GM19023 (cell line): Measurements from ENCODE around the gene SMIM45.

Source experiments
- ATAC-seq: cut with Tn5 transposase; IDR thresholded peaks from one replicate; pipeline ENCODE4 v1.9.1; 2021; ENCODE audit warnings: mild to moderate bottlenecking, moderate library complexity; ENCODE audit not compliant: unreplicated experiment

The SMIM45 gene

DNA sequence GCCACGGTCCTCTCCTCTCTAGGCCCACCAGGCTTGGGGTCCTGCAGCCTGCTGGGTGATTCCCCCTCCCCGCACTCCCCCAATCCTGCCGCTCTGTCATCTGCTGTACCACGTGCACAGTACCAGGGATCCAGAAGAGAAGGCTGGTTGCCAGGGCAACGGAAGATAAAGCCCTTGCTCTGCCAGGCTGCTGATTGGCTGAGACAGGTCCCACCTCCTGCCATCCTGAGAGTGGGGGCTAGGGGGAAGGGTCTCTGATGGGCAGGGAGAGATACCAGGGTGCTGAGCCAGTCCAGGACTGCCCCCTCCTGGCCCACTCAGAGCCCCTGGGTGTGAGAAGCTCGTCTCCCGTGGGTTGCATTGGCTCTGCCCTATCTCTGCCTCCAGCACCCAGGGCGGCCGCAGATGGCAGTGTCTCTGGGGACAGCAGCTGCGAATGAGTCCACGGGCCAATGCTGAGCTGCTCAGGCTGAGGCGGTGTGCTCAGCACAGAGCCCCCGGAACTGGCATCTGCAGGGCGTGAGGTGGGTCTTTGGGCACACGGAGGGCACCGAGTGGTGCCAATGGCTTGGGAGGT, at the start of gene SMIM45:
TSS of gene SMIM45 (plus strand) at position 253 of the 577 bp plus-strand sequence.
- no peak for ATAC-seq

DNA sequence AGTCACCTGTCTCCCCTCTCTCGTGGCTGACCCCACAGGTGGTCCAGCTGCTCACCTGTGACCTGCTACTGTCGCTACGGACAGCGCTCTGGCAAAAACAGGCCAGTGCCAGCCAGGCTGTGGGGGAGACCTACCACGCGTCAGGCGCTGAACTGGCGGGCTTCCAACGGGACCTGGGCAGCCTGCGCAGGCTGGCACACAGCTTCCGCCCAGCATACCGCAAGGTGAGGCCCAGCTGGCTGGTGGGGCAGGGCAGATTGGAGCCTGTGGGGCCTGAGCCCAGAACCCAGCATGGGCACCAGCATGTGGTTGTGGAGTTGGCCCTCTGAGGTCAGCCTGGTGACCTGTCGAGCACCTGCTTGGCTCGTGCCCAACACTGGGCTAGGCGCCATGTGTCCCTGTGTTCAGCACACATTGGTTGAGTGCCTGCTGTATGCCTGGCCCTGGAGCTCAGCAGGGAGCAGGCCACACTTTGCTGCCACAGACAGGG, 49.0 kb upstream of the SMIM45 start:
- no peak for ATAC-seq

DNA sequence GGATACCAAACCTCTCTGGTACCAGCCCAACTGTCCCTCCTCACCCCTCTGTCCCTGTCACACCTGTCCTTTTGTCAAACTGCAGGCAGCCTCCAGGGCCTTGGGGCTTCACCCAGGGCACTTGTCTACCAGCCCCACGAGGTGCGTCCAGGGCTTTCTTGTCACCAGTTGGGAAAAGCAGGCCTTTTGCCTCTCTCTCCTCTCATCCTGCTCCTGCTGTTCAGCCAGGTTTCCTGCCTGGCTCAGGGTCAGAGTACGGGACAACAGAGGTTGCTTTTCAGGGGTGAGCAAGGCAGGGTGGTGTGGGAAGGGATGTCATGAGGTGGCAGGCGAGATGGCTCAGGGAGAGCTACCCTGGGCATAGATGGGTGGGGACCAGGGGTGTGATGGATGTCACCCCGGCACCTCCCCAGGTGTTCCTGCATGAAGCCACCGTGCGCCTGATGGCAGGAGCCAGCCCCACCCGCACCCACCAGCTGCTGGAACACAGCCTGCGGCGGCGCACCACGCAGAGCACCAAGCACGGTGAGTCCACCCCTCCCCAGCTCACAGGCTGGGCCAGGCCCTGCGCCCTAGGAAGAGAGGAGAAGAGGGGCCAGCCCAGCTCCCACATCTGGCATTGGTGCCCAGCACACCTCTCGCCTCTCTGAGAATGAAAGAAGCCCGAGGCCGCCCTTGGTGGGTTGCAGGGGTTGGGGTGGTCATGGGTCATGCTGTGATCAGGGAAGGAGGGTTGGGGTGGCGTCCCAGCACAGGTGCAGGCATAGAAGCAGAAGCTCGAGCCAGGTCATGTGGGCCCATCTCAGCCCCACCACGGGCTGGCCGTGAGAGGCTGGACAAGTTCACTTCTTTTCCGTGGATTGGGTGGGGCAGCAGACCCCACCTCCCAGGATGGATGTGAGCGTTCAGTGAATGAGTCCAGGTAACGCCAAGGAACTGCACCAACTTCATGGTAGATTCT, 47.2 kb upstream of the SMIM45 start:
- ATAC-seq, result no peak

DNA sequence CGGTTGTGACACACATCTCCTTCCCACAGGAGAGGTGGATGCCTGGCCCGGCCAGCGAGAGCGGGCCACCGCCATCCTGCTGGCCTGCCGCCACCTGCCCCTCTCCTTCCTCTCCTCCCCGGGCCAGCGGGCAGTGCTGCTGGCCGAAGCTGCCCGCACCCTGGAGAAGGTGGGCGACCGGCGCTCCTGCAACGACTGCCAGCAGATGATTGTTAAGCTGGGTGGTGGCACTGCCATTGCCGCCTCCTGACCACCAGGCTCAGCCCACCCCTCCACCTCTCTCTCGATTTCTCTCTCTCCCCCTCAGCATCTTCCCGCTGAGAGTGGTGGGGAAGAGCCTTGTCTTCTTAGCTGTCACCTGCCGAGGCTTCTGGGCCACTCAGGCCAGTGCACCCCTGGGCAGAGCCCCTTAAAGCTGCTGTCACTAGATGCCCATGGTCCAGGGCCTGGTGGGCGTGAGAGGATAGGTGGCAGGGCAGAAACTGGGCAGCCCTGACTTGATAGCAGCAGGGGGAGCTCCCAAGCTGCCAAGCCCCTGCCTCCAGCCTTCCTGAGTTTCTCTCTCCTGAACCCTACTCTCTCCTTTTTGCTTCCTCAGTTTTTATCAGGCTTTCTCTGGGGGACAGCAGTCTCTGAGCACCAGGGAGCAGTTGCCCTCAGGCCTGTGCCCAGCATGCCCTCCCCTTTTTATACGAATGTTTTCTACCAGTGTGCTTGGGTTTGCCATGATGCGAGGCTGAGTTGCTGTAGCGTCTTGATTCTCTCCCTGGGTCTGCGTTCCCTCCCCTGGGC, 46.3 kb upstream of the SMIM45 start:
- no peak for ATAC-seq

DNA sequence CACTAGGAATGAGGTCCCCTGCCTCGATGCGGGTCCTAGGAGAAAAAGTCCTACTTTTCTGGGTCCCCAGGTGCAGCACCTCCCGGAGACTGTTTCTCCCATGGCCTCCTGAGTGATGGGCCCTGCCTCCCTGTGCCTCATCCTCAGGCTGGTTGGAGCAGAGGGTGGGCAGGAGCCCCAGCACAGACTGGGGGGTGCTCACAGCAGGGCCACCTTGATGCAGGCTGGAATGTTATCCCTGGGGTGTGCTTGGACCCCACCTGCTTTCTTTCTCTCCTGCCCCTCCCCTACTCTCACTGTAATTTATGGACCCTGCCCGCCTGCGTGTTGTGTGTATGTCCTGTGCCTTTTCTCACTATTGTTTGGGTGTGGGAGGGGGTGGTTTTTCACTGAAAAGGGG, 45.1 kb upstream of the SMIM45 start:
- ATAC-seq, result no peak

DNA sequence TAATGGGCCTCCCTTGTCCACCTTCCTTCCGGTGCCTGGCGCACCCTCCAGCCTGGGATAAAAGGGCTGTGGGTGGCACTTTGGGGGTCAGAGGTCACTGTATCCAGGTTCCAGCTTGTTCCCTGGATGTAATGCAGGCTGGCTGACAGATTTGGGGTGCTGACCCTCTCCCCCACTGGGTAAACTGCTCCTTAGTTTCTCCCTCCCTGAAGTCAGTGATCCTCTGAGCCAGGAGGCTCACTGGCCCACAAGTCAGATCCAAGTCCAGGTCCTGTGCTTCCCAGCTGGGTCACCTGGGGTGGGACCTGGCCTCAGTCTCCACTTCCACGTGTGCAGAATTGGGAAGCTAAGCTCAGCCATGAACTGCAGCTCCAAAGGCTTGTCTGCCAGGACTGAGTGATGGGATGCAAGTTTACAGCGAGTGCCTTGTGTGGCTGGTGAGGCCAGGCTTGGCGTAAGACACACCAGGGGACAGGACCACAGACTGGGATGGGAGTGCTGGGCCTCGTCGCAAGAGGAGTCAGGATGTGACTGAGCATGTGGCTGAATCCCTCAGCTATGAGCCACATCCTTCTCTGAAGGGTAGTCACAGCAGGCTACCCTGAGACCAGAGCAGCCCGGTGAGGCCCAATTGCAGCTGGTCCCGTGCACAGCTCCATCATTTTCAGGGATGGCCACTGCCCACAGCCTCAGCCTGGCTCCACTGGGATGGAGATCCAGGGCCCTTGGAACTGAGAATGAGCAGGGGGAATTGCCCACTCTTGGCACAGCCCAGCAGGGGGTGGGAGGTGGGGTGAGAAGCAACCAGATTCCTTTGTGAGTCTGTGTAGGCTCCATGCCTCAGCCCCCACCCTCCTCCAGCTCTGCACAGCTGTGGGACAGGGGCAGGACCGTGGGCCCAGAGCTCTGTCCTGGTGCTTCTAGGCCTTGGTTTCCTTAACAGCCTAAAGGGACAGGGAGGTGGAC, 44.2 kb upstream of the SMIM45 start:
- ATAC-seq, result no peak

DNA sequence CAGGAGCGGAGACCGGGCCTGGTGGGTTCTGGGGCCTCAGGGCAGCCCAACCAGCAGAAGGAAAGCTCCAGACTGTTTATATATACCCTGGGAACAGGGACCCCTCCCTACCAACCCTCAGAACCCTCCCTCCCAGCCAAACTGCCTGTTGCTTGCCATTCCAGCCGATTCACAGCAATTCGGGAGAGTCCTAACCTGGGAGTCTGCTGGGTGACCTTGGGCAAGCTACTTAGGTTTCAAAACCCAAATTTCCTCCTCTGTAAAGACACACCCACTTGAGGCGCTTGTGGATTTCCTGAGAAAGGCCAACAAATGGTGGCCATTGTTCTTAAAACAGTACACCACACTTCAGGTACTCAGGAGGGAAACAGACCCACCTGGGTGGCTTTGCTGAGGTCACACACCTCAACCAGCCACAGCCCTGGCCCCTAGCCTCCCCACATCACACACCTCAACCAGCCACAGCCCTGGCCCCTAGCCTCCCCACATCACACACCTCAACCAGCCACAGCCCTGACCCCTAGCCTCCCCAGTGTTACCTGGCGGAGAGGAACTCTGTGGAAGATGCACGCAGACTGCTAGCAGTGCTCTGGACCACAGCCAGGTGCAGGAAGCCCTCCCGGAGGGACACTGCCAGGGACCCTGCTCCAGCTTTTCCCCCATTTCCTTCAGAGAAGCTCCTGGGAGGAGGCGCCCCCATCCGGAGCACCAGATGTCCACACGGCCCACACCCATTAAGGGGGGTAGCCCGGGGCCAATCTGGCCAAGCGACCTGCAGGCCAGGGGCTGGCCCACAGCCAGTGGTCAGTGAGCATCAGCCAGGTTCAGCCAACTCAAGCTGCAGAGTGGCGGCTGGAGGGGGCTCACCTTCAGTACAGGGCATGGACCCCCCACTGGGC, 43.3 kb upstream of the SMIM45 start:
- ATAC-seq, result no peak

DNA sequence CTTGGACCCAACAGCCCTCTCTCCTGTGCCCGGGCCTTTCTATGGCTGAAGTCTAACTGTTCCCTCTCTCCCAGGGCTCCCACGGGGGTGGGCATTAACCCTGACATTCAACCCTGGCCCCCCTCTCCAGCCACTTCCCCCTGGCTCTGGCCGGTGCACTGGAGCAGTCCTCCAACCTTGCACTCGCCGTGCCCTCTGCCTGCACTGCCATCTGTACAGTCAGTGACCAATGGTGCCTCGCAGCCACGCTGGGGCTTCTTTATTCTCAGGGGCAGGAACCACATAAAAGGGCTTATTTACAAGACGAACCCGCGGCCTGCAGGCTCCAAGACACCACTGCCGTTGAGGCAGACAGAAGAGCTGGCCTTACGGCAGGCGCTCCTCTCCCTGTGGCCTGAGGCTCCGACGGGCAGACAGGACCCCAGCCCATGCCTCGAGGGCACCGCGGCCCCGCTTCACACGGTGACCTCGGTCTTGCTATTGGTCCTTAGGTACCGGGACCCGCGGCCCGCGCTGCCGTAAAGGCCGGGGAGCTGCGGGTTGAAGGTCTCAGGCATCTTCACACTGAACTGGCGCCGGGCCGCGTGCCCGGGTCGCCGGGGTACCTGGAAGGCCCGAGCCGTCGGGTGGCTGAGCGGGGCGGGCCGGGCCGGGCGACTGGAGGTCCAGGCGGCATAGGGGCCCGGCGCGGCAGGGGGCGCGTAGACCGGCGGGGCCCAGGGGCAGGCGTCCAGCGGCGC, 42.5 kb upstream of the SMIM45 start:
- no peak for ATAC-seq

DNA sequence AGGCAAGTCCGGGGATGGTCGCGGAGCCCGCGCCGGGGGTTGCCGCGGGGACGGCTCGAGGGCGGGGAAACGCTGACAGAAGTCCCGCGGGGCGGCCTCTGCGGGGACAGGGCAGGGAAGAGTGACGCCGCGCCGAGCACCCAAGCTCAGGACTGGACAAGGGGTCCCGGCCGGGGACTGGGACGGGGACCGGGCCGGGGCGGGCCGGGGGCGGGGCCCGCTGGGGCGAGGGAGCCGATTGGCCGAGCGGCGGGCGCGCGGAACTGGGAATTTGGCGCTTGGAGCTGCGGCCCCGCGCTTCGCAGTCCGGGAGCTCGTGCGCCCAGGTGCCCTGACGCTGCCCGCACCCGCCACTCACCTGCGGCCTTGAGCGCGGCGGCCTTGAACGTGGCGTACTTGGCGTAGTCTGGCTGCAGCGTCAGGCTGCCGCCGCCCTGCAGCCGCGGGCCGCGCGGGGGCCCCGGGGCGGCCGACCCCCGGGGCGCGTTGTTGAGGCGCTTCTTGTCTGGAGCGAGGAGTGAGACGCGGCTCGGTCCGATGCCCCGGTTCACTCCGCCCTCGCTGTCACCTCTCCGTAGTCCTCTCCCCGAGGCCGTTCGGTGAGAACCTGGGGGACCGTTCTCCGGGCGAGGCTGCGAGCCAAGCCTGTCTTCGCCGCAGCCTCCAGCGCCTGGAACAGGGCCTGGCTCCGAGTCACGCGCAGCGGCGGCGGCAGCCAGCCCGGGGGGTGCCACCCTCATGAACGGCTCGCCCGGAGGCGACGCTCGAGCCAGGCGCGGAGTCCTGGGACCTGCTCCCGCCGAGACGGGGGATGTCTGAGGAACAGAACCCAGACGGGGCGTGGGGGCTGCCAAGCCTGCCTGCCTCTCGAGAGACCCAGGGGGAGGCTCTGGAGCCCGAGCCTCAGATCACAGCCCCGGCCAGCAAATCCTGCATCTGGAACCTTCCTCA, 41.6 kb upstream of the SMIM45 start:
- ATAC-seq, result no peak

DNA sequence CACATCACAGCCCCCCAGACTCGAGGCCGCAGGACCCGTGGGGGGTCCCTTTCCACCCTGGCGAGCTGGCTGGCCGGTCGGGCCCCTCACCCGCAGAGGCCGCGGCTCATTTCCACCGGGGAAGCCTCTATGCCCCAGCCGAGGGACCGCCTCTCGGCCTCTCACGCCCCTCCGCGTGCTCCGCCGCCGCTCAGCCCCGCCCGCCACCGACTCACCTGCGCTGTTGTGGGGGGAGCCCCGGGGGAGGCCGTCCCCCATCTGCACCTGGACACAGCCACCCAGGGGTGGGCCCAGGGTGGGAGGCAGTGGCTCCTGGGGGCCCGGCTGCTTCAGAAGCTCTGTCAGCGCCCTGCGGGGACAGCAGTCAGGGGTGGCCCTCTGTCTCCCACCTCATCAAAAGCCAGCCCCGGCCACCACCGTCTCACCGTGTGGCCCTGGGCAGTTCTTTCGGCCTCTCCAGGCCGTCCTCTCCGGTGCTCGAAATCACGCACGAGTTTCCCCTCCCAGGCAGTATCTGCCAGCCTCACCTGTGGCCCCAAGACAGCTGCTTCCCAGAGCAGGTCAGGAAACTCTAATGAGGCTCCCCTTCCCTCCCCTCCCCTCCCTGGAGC, 40.8 kb upstream of the SMIM45 start:
- no peak for ATAC-seq

DNA sequence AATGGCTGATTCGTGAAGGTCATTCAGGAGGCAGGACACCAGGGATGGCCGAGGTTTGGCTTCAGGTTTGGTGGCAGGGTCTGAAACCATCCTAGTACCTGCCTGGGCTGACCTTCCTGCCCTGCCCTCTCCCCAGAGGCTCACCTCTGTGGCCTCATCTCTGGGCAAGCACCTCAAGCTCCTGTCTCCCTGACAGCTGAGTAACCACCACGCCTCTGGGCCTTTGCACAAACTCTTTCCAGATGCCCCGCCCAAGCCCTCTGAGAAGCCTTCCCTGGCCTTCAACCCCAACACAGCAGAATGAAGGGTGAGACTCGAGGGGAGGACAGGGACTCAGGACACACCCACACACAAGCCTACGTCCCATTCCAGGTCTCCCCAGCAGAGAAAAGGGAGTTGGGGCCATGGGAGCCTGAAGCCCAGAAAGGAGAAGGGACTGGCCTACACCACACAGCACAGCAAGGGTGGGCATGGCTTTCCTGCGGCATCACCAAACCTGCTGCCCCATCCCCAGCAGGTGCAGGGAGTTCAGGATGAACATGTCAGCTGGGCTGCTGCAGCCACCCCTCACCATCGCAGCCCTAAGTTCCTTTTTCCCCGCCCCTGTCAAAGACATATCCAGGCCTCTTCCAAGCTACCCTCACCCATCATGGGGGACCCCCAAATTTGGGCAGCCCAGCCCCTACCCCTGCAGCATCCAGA, 39.5 kb upstream of the SMIM45 start:
- no peak for ATAC-seq

DNA sequence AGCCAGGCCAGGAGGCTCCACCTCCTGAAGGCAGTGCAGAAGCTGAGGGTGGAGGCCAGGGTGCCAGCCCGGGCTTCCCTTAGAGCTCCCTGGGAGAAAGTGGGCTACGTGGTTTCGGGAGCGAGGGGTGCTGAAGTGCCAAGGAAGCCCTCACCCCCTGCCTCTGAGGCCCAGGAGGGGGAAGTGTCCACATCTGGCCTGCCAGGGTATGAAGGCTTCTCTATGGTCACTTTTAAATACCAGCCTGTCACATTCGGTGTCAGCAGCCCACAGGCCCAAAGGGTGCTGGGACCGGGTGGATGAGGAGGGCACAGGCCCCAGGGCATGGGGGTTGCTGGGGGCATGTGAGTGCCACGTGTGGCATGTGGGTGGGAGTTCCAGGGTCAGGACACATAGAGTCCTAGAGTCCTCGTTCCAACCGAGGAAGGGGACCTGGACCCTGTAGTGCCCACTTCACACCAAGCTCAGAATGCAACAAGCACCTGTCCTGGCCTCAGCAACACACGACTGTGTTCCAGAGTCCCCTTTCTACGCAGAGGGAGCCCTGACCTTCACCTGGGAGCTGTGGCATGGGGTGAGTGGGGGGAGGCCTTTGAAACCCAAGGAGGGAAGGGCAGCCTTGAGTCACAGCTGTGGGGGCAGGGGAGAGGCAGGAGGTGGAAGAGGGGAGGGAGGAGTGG, 38.8 kb upstream of the SMIM45 start:
- no peak for ATAC-seq

DNA sequence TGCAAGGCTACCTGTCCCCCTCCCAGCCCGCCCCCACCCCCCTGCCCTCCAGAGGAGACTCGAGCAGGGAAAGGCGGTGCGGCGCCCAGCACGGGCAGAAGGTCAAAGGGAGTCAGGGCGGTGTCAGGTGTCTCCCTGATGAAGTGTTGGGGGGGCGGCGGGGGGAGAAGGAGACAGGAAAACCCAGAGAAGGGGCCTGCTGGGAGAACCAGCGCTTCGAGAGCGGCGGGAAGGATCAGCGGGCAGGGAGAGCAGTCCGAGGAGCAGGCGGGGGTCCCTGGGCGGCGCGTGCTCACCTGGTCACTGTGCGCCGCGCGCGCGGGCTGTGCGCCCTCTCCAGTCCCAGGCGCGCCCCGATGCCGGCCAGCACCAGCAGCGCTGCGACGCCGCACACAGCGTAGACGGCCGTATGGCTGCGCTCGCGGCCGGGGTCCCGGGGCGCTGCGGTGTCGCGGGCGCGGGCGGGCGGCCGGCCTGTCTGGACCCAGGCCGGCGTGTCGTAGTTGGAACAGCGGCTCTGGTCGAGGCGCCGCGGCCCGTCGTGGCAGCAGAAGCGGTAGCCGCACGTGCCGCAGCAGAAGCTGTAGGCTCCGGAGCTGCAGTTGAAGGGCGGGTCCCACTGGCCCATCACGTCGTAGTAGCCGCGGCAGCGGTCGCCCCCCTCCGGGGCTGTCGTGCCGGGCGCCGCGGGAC, 38.0 kb upstream of the SMIM45 start:
- ATAC-seq, result no peak

DNA sequence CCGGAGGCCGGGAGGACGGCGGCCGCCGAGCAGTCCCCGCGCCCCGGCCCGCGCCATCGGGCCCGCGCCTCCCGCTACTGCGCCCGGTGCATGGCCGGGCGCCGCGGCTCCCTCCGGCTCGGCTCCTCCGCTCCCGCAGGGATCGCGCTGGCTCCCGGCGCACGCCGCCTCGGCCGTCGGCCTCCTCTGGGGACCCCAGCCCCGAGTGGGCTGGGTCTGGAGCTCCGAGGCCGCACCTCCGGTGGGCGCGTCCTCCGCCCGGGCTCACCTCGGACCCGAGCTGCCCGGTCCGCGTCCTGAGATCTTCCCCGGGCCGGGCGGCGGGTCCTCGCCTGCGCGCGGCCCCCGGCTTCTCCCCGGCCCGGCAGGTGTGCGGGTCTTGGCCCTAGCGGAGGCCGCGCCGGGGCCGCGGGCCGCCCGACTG, 37.3 kb upstream of the SMIM45 start:
- ATAC-seq, result no peak
